LNCAP (cell line): ENCODE results near the gene LRRC3C.

Experiments
- TF ChIP-seq, protein P1 (sequence below): fragments of 450-650 bp; IDR thresholded peaks from 2 replicates; pipeline ENCODE4 v1.5.1; 2017; ENCODE audit warnings: mild to moderate bottlenecking

LRRC3C gene

DNA sequence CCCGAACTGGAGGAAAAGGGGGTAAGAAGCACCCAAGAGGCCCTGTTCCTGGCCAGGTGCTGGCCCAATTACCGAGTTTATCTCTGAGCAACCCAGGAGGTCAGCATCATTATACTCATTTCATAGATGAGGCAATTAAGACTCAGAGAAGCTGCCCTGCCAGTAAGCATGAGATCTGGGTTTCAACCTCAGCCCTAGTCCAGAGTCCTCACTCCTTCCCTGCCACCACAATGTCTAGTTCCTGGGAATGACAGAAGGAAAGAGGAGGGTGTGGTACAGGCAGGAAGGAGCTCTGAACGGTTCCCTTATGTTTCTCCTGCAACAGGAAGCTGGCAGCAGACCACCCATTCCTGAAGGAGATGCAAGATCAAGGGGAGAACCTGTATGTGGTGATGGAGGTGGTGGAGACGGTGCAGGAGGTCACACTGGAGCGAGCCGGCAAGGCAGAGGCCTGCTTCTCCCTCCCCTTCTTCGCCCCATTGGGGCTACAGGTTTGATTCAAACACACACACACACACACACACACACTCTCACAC, 42.7 kb downstream of the LRRC3C start:
- TF ChIP-seq, protein P1, sequence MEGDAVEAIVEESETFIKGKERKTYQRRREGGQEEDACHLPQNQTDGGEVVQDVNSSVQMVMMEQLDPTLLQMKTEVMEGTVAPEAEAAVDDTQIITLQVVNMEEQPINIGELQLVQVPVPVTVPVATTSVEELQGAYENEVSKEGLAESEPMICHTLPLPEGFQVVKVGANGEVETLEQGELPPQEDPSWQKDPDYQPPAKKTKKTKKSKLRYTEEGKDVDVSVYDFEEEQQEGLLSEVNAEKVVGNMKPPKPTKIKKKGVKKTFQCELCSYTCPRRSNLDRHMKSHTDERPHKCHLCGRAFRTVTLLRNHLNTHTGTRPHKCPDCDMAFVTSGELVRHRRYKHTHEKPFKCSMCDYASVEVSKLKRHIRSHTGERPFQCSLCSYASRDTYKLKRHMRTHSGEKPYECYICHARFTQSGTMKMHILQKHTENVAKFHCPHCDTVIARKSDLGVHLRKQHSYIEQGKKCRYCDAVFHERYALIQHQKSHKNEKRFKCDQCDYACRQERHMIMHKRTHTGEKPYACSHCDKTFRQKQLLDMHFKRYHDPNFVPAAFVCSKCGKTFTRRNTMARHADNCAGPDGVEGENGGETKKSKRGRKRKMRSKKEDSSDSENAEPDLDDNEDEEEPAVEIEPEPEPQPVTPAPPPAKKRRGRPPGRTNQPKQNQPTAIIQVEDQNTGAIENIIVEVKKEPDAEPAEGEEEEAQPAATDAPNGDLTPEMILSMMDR: no peak

DNA sequence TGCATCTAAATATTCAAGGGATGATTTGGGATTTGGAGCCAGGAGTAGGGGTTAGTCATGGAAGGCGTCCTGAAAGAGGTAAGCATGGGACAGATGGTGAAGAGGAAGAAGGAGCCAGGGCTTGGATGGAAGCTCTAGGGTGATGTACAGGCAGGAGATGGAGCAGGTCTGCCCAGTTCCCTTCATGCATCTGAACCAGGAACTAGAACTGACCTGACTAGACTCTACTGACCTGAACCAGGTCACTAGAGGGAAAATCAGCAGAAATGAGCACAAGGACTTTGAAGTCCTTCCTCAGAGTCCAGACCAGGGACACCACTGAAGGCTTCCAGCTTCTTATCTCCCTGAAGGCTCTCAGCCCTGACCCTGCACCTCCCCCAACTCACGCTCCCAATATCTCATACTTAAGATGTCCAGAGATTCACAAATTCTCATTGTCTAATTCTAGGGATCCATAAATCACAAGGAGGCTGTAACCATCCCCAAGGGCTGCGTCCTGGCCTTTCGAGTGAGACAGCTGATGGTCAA, 43.6 kb downstream of the LRRC3C start:
- TF ChIP-seq, protein P1: no peak

DNA sequence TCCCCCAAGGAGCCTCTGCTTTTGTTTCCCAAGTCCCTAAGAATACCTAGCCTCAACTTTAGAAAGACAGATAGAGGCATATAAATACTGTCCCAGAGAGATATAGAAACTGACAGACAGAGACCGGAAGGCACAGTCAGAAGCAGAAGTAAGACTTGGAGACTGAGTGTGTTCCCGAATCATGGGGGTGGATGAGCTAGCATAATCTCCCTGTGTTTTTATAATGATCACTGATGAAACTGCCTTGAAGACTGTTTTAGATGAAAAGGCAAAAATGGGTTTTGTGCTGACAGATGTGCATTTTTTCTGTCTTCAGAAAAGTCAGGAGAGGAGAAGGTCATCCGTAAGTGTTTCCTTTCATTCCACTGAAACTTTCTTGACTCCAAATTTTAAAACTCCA, 44.7 kb downstream of the LRRC3C start:
- TF ChIP-seq, protein P1: no peak

DNA sequence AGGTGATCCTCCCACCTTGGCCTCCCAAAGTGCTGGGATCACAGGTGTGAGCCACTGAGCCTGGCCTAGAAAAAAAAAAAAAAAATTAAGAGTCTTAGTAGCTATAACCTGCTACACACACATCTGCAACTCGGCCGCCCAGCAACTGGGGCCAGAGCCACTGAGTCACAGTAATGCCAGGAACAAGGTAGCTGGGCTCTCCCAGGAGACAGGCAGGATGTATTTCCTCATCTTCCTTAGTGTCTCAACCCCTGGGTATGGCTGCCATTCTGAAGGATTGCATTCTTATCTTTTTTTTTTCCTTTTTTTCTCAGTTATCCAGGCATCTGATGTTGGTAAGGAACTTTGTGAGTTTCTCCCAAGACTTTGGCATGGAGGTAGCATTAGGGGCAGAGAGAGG, 46.0 kb downstream of the LRRC3C start:
- TF ChIP-seq, protein P1: no peak

DNA sequence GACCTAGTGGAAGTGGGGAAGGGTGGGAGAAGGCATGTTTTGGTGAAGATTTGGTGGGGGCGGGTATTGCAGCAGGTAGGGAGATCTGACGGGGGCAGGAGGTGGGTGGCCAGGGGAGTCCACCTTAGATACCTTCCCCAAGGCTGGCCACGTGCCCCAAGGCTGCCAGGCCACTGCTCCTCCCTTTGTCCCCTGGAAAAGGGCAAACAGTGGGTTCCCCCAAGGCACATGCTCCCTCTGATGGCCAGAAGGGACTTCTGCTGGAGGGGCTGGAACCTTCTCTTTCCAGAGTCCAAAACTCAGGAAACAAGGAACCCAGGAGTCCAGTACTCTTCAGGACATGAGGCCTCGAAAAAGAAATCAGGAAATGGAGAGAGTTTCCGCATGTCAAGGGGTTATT, 46.9 kb downstream of the LRRC3C start:
- TF ChIP-seq, protein P1: no peak

DNA sequence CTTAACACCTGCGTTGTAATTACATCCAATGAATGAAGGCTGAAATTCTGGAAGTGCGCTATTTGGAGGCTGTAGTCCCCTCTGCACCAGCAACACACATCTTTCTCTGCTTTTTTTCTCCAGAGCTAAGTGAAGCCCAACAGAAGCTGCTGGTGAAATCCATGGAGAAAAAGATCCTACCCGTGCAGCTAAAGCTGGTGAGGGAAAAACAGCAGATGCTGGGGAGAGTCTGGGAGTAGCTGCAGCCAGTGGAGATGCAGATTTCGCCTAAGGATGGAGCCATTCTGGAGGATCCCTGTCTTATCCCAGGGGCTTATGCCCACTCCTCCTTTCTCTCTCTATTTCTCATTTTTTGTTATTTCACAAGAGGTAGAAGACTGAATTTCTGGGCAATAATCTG, 48.3 kb downstream of the LRRC3C start:
- TF ChIP-seq, protein P1: no peak

DNA sequence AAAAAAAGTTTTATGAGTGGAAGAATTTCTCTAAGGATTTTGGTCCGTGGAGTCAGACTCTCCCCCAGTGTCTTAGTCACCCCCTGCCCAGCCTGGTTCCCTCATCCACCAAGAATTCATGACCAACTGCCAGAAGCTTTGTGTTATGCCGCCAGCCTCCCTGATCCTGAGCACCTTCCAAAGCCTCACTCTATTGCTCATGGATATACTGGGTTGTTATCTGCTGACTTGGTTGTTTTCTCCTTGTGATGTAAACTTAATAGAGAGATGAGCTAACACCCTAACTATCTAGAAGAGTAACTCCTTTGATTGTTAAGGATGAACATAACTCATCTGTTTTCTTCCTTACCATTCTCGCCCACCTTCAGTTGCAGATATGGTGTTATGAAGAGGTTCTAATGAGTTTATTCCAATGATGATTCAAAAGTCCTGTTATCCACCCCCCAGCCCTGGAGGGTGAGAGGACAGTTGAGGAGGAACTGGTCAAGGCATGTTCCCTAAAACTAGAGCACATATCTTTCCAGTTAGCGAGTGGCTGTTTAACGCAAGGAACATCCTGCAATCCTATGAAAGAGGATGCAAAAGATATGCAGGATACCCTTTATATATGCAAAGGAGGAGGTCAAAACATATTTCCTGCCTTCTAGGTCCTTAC, 51.6 kb downstream of the LRRC3C start:
- TF ChIP-seq, protein P1: no peak
